Naive thymus-derived CD8-positive, alpha-beta T cell (primary cell): ENCODE data around the gene RORC. TPM values are rescaled to one million over a fixed set of nuclear protein-coding genes. Genes with fewer than 3 reads are reported as not detected.

ENCODE experiments used
- ATAC-seq, 2 donors: fragments of 150-1000 bp; cut with Tn5 transposase in 1 of 2; sonication (Bioruptor Pico), chemical (Tn5 transposase) in 1 of 2; 1 replicate in 1 of 2; 2 replicates in 1 of 2; pipeline ENCODE4 v1.10.0; 2021; ENCODE audit warnings: mild to moderate bottlenecking in 2 of 2, moderate library complexity in 2 of 2
- POLR2A ChIA-PET: fragments of 350-600 bp; sonication (Branson Sonifier 250); formaldehyde crosslinking; loops from one replicate; lab custom pipeline; 2021; ENCODE audit warnings: antibody characterized with exemption; lab: Charles Lee
- DNase-seq, 10 donors: peaks; one replicate each; pipeline versions ENCODE4 v3.0.0 to v3.0.0-alpha.2; 2020 to 2022
- H3K27ac Mint-ChIP-seq, 10 donors: one replicate each; pipeline ENCODE4 v1.8.0; 2020 to 2022; ENCODE audit warnings: mild to moderate bottlenecking in 10 of 10, mixed read lengths in 10 of 10, moderate library complexity in 4 of 10, inconsistent platforms in 1 of 10
- H3K27me3 Mint-ChIP-seq, 5 donors: one replicate each; pipeline ENCODE4 v1.8.0; 2021 to 2022; ENCODE audit warnings: mixed read lengths in 5 of 5
- H3K36me3 Mint-ChIP-seq, 3 donors: one replicate each; pipeline ENCODE4 v1.8.0; 2020 to 2022; ENCODE audit warnings: mixed read lengths in 3 of 3, mild to moderate bottlenecking in 2 of 3, inconsistent platforms in 1 of 3
- H3K4me1 Mint-ChIP-seq, 4 donors: one replicate each; pipeline ENCODE4 v1.8.0; 2021 to 2022; ENCODE audit warnings: mixed read lengths in 4 of 4
- H3K4me3 Mint-ChIP-seq, 10 donors: one replicate each; pipeline ENCODE4 v1.8.0; 2020 to 2022; ENCODE audit warnings: mild to moderate bottlenecking in 10 of 10, mixed read lengths in 10 of 10, moderate library complexity in 6 of 10, inconsistent platforms in 1 of 10
- H3K9me3 Mint-ChIP-seq, 9 donors: one replicate each; pipeline ENCODE4 v1.8.0; 2020 to 2022; ENCODE audit warnings: mixed read lengths in 9 of 9, mild to moderate bottlenecking in 3 of 9, inconsistent platforms in 1 of 9, moderate library complexity in 1 of 9
- polyA plus RNA-seq, 3 donors: library from polyadenylated mRNA; unstranded; fragments of 300-500 nt; fragmentation: Illumina TruSeq; gene quantifications; one replicate each; pipeline ENCODE4 v1.2.3, GENCODE V29; 2021
- total RNA-seq, 8 experiments: library from RNA in 2 of 8; stranded (reverse) in 2 of 8; gene quantifications; one replicate each; pipeline ENCODE4 v1.2.3 and lab custom pipeline; 2021 to 2026

Gene RORC
- total and polyA plus RNA-seq, 5 experiments from 2014 or later = 0.06 TPM; not detected in 4

GRCh38 chr1:151833172-151833900, 1.7 kb upstream of the RORC start:
- peak overlapping the region; percentile 13 to 90 (median 77) for H3K27ac Mint-ChIP-seq
- H3K27me3 Mint-ChIP-seq = peaks cover 0 to 2% (median 0%) of the 10 kb centered on the region in 5 donors
- ATAC-seq (peak in 1 of 2 donors; percentile 31), DNase-seq (peak in 1 of 10 donors; percentile 45)
- peaks cover 45 to 83% (median 79%) of the 10 kb centered on the region in 4 donors for H3K4me1 Mint-ChIP-seq
- POLR2A ChIA-PET = no interaction called here
- no peaks in the 10 kb centered on the region for H3K36me3 Mint-ChIP-seq
- peak overlapping the region in 6 of 10 donors; percentile 12 to 71 (median 48) for H3K4me3 Mint-ChIP-seq
- H3K9me3 Mint-ChIP-seq = no peaks in the 10 kb centered on the region

DNA sequence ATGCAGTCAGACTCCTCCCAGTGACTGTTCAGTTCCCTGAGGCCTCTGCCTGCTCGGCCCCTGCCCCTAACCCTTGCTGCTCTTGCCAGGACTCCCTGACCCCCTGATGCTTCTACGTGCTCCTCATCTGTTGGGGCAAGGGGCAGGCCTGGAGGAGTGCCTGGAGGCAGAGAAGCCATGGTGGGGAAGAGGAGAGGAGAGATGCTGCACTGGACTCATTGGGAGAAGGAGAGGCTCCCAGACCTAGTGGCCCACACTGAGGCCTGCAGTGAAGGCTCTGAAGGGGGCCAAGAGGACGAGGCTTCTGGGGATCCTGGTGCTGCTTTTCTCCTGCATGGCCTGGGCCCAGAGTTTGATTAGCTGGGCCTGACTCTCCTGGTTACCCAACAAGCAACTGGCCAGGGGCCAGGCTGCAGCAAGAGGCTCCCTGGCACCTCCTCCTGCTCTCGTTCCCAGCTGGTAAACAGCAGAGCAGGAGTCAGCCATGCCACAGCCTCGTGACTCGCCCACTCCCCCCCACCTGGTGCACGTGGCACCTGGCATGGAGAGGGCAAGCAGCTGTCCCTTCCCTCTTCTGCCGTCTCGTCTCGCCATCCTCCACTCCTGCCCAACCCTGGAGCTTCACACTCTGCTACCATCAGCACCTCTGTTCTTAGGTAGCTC, 847 bp upstream of the RORC start:
- Mint-ChIP-seq H3K36me3 (no peaks in the 10 kb centered on the region), H3K4me1 (peaks cover 45 to 86% (median 82%) of the 10 kb centered on the region in 4 donors), H3K9me3 (no peaks in the 10 kb centered on the region), H3K4me3 (peak overlapping the region in 2 of 10 donors; percentile 2 to 49), H3K27ac (peak overlapping the region in 9 of 10 donors; percentile 37 to 90 (median 85)), H3K27me3 (peaks cover 0 to 2% (median 0%) of the 10 kb centered on the region in 5 donors)
- POLR2A ChIA-PET = interaction anchor here (0.6 kb wide), 1 partner anchor 404 kb away, joined by 3 read pairs; no protein-coding TSS in a partner anchor
- ATAC-seq = no peak
- peak in 1 of 10 donors; percentile 53 for DNase-seq

- H3K27ac Mint-ChIP-seq = peak overlapping the region in 5 of 10 donors; percentile 29 to 90 (median 71)
- POLR2A ChIA-PET = no interaction called here
- peak overlapping the region in 1 of 10 donors; percentile 29 for H3K4me3 Mint-ChIP-seq
- no peak for DNase-seq
- no peak for ATAC-seq
- no peaks in the 10 kb centered on the region for H3K27me3 Mint-ChIP-seq
- no peaks in the 10 kb centered on the region for H3K9me3 Mint-ChIP-seq
- peaks cover 36 to 78% (median 73%) of the 10 kb centered on the region in 4 donors for H3K4me1 Mint-ChIP-seq
- no peaks in the 10 kb centered on the region for H3K36me3 Mint-ChIP-seq
These were observed 378 bp downstream of the RORC start for GRCh38 chr1:151831256-151831591.

DNA sequence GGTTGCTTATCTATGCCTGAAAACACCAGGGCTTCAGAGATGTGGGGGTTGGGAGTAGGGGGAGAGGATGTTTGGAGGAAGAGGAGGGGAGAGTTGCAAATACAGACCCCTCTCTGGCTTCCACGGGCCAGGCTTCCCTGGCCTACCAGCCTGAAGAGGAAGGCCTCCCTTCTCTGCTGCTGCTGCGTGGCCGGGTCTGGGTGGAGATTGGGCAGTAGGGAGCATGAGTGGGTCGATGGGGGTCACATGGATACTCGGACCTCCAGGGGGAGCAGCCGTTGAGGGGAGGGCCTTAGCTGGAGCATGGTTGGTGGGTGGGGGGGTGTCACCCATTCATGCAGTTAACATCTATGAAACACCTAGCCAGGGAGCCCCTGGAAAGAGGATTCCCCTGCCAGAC, 1.5 kb downstream of the RORC start:
- no peak for DNase-seq
- POLR2A ChIA-PET = interaction anchor here (0.6 kb wide), 1 partner anchor 76 kb away, joined by 3 read pairs; no protein-coding TSS in a partner anchor
- Mint-ChIP-seq H3K4me3 (peak overlapping the region in 7 of 10 donors; percentile 26 to 89 (median 62)), H3K27ac (peak overlapping the region in 9 of 10 donors; percentile 56 to 91 (median 81)), H3K9me3 (no peaks in the 10 kb centered on the region), H3K27me3 (no peaks in the 10 kb centered on the region), H3K36me3 (no peaks in the 10 kb centered on the region), H3K4me1 (peaks cover 36 to 83% (median 75%) of the 10 kb centered on the region in 4 donors)
- ATAC-seq = no peak

DNA sequence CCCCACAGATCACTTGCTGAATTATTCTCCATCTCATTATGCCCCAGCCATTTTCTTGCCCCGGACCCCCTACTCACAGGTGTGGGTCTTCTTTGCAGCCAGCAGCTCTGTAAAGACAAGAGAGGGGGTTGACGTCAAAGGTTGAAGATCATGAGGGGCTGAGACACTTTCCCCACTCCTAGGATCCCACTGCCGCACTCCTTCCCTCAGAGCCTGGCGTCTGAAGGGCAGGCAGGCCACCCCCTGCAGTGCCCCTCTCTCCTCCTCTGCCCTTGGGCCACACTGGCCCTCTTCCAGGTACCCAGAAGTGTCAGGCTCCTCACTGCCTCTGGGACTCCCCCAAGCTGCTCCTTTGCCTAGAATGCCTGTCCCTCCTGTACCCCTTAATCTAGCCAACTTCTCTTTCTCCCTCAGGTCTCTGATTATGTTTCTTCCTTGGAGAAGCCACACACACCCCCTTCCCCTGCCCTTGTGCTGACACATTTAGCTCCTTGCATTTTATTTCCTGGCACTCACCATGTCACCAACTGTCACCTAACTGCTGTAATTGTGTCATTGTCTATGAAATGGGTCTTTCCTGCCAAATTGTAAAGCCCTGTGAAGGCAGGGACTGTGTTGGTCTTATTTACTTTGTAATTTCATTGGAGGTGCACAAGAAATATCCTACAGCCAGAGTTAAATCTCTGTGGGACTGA, 2.1 kb downstream of the RORC start:
- no peak for ATAC-seq
- Mint-ChIP-seq H3K27ac (peak overlapping the region; percentile 64 to 91 (median 84)), H3K27me3 (no peaks in the 10 kb centered on the region), H3K4me3 (peak overlapping the region in 9 of 10 donors; percentile 55 to 89 (median 68)), H3K36me3 (no peaks in the 10 kb centered on the region), H3K9me3 (no peaks in the 10 kb centered on the region), H3K4me1 (peaks cover 36 to 84% (median 73%) of the 10 kb centered on the region in 4 donors)
- POLR2A ChIA-PET = interaction anchor here (0.9 kb wide), 1 partner anchor 9 kb away, joined by 3 read pairs; no protein-coding TSS in a partner anchor
- peak in 1 of 10 donors; percentile 24 for DNase-seq

DNA sequence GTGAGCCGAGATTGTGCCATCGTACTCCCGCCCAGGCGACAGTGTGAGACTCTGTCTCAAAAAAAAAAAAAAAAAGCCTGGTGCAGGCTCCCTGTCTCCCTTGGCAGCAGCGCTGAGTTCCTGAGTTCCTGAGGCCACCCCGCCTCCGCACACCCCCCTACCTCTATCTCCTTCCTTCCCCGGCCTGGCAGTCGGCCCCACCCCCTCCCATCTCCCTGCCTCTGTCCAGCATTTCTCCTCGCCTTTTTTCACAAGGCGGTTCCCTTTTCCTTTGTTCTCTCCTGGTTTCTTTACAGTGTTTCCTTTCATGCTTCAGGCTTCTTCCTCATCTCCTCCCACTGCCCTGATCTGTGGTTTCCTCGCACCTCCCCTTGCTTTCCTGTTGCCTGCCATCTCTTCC, 2.7 kb downstream of the RORC start:
- ATAC-seq = peak in 1 of 2 donors; percentile 26
- Mint-ChIP-seq H3K4me1 (peaks cover 37 to 80% (median 67%) of the 10 kb centered on the region in 4 donors), H3K4me3 (peak overlapping the region in 9 of 10 donors; percentile 55 to 89 (median 68)), H3K36me3 (no peaks in the 10 kb centered on the region), H3K27me3 (no peaks in the 10 kb centered on the region), H3K27ac (peak overlapping the region; percentile 64 to 91 (median 79)), H3K9me3 (no peaks in the 10 kb centered on the region)
- peak in 1 of 10 donors; percentile 30 for DNase-seq
- POLR2A ChIA-PET = interaction anchor here (0.9 to 1.2 kb wide), 2 partner anchors 8 kb away, joined by 3 to 6 read pairs; no protein-coding TSS in a partner anchor

DNA sequence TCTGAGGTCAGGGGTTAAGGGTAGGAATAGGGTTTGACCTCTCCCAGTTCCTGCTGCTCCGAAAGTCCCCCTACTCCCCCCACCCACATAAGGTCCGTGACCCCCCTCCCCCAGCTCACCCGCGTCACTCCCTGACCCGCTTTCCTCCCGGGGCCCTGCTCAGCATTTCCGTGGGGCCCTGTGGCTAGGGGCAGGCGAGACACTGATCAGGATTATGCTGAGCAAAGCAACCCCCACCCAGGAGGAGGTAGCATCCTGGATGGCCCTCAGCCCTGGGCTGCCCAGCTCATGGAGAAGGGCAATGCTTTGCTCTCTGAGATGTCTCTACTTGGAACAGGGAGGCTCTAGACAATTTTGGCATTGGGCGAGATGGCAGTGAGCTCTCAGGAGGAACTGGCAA, 3.7 kb downstream of the RORC start:
- H3K36me3 Mint-ChIP-seq = no peaks in the 10 kb centered on the region
- no peak for ATAC-seq

DNA sequence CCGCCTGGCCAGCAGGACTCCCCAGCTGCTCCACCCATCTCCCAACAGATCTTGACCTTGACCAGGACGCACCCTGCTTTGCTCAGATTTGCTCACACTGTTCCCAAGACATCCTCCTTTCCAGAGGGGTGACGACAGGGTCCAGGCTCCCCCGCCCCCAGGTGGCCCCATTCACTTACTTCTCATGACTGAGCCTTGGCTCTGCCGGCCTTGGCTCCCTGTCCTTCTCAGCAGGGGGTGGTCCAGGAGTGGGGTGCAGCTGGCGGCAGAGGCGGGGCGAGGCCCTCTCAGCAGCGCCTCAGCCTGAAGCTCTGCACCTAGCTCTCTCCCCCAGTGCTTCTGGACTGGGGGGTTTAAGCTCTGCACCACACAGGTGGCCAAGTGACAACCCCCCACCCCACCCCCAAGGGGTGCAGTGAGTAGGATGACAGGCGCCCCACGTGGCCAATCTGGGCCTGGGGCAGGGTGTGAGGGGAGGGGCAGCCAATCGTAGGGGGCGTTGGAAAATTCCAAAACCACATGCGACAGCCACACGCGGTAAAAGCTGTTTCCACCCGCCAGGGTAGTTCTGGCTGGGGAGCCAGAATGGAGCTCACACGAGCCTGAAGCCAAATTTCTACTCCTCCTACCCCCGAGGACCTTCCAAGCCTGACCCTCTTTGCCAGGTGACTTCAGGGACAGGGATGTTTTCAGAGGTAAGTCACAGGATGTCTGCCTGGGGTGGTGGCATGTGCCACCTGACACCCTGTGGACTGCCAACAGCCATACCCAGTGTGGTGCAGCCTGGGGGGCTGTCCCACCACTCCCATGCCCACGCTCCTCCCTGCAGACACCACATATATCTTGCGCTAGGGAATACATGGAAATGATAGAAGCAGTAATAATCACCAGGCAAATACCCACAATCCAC, 5.6 kb downstream of the RORC start:
- H3K9me3 Mint-ChIP-seq = no peaks in the 10 kb centered on the region
- DNase-seq = peak in 1 of 10 donors; percentile 52
- no peak for ATAC-seq
- H3K4me1 Mint-ChIP-seq = peaks cover 27 to 64% (median 54%) of the 10 kb centered on the region in 4 donors
- peak overlapping the region in 6 of 10 donors; percentile 31 to 75 (median 48) for H3K27ac Mint-ChIP-seq
- peak overlapping the region in 2 of 10 donors; percentile 19 to 57 for H3K4me3 Mint-ChIP-seq
- POLR2A ChIA-PET = interaction anchor here (1.0 kb wide), 1 partner anchor 63 kb away, joined by 3 read pairs; the partner anchor contains the start of gene MRPL9
- H3K36me3 Mint-ChIP-seq = no peaks in the 10 kb centered on the region
- no peaks in the 10 kb centered on the region for H3K27me3 Mint-ChIP-seq

More for the DNA sequence above, 3.7 kb downstream of the RORC start:
- H3K4me1 Mint-ChIP-seq = peaks cover 30 to 69% (median 58%) of the 10 kb centered on the region in 4 donors
- H3K27me3 Mint-ChIP-seq = no peaks in the 10 kb centered on the region
- no peaks in the 10 kb centered on the region for H3K9me3 Mint-ChIP-seq
- peak overlapping the region in 7 of 10 donors; percentile 42 to 74 (median 56) for H3K4me3 Mint-ChIP-seq
- POLR2A ChIA-PET = interaction anchor here (0.7 to 1.6 kb wide), 3 partner anchors 9 to 696 kb away, joined by 4 to 6 read pairs (median 5); no protein-coding TSS in a partner anchor
- peak overlapping the region in 8 of 10 donors; percentile 5 to 91 (median 54) for H3K27ac Mint-ChIP-seq
- DNase-seq = peak in 1 of 10 donors; percentile 34

DNA sequence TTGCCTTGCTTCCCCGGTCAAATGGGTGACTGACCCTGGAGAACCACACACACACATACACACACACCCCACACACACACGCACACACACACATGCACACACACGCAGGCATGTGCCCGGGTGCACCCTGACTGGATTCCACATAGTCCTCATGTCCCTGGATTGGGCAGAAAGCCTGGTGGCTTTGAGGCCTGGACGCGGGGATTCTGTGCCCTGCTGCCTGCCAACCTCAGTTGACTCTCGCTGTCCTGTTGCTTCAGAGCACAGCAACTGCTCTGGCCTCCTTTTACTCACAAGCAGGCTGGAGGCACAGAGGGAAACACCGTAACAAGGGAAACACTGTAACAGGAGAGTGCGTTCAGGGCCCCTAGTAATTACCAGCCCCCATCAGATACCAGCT, 6.4 kb downstream of the RORC start:
- Mint-ChIP-seq H3K9me3 (no peaks in the 10 kb centered on the region), H3K36me3 (no peaks in the 10 kb centered on the region), H3K27ac (peak overlapping the region in 2 of 10 donors; percentile 44 to 78)

DNA sequence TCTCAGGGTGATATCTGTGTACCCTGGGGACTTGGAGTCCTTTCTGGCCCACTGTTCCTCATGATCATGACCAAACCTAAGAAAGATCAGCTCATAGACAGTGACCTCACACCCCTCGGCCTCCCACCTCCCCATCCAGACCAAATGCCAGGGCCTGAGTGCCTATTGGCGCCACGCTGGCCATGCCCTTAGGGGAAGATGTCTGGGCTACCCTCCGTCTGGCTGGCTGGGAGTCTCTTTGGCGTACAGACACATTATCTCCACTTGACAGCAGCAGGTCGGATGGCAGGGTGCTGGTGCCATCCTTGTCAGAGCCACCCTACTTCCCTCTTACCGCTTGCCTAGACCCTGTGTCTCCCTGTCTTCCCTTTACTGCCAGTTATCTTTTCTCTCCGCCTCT, 8.4 kb downstream of the RORC start:
- Mint-ChIP-seq H3K9me3 (no peaks in the 10 kb centered on the region), H3K27me3 (no peaks in the 10 kb centered on the region), H3K4me3 (peak overlapping the region in 1 of 10 donors; percentile 52), H3K27ac (peak overlapping the region in 5 of 10 donors; percentile 2 to 58 (median 16)), H3K36me3 (no peaks in the 10 kb centered on the region), H3K4me1 (peaks cover 20 to 52% (median 43%) of the 10 kb centered on the region in 4 donors)
- POLR2A ChIA-PET = no interaction called here
- ATAC-seq (no peak), DNase-seq (peak in 1 of 10 donors; percentile 6)

More for the DNA sequence above, 6.4 kb downstream of the RORC start:
- POLR2A ChIA-PET = interaction anchor here (0.7 to 1.0 kb wide), 2 partner anchors 62 to 289 kb away, joined by 3 read pairs; partner anchors contain the start of gene MRPL9
- peak overlapping the region in 1 of 10 donors; percentile 52 for H3K4me3 Mint-ChIP-seq
- ATAC-seq = no peak
- peaks cover 30 to 64% (median 55%) of the 10 kb centered on the region in 4 donors for H3K4me1 Mint-ChIP-seq
- no peaks in the 10 kb centered on the region for H3K27me3 Mint-ChIP-seq
- peak in 1 of 10 donors; percentile 52 for DNase-seq

GRCh38 chr1:151822404-151822803, 9.2 kb downstream of the RORC start:
- POLR2A ChIA-PET = interaction anchor here (0.6 kb wide), 1 partner anchor 300 kb away, joined by 5 read pairs; no protein-coding TSS in a partner anchor
- peak overlapping the region in 2 of 10 donors; percentile 5 to 53 for H3K27ac Mint-ChIP-seq
- DNase-seq (peak in 1 of 10 donors; percentile 37), ATAC-seq (no peak)
- H3K4me1 Mint-ChIP-seq = peaks cover 17 to 47% (median 42%) of the 10 kb centered on the region in 4 donors
- H3K27me3 Mint-ChIP-seq = no peaks in the 10 kb centered on the region
- H3K4me3 Mint-ChIP-seq = peak overlapping the region in 1 of 10 donors; percentile 39
- H3K36me3 Mint-ChIP-seq = no peaks in the 10 kb centered on the region
- no peaks in the 10 kb centered on the region for H3K9me3 Mint-ChIP-seq
